Endodermal cell (in vitro differentiated cells): Measurements from ENCODE around the gene SLX4IP. TPM values are rescaled to one million over a fixed set of nuclear protein-coding genes. Genes with fewer than 3 reads are reported as not detected.
"Not testable (repeated sequence)": the region's sequence is repeated elsewhere in the genome, so short reads cannot be mapped to it uniquely, and the experiment has no call there.

Experiments used
- DNase-seq: peaks from one replicate; pipeline ENCODE4 v3.0.0-alpha.2; 2017
- H3K27ac ChIP-seq: 2 replicates; pipeline ENCODE4 v1.5.1; 2013; ENCODE audit warnings: mild to moderate bottlenecking, low read depth, low read length, moderate library complexity
- H3K27me3 ChIP-seq: 2 replicates; pipeline ENCODE4 v1.6.1; 2013; ENCODE audit warnings: mild to moderate bottlenecking, low read length, moderate library complexity; ENCODE audit not compliant: insufficient read depth, control insufficient read depth, poor library complexity, severe bottlenecking
- H3K36me3 ChIP-seq: 2 replicates; pipeline ENCODE4 v1.7.0; 2013; ENCODE audit warnings: mild to moderate bottlenecking, low read length, moderate library complexity; ENCODE audit not compliant: control insufficient read depth, insufficient read depth
- H3K4me1 ChIP-seq: one replicate; pipeline ENCODE4 v1.7.0; 2013; ENCODE audit warnings: low read length; ENCODE audit not compliant: control insufficient read depth, insufficient read depth
- H3K4me3 ChIP-seq: 2 replicates; pipeline ENCODE4 v1.5.1; 2013; ENCODE audit warnings: mild to moderate bottlenecking, low read length, moderate library complexity
- H3K9ac ChIP-seq: 2 replicates; pipeline ENCODE4 v1.6.1; 2013; ENCODE audit warnings: mild to moderate bottlenecking, low read length, moderate library complexity; ENCODE audit not compliant: poor library complexity, severe bottlenecking; ENCODE audit errors: extremely low read depth
- H3K9me3 ChIP-seq: 2 replicates; pipeline ENCODE4 v1.6.1; 2013; ENCODE audit warnings: mild to moderate bottlenecking, low read length, moderate library complexity; ENCODE audit not compliant: control insufficient read depth
- H3K27ac Mint-ChIP-seq: 2 replicates; pipeline ENCODE4 v1.8.0; 2020; ENCODE audit warnings: mixed read lengths
- H3K27me3 Mint-ChIP-seq: 2 replicates; pipeline ENCODE4 v1.8.0; 2021; ENCODE audit warnings: mild to moderate bottlenecking, mixed read lengths; ENCODE audit not compliant: insufficient read depth
- H3K36me3 Mint-ChIP-seq: 2 replicates; pipeline ENCODE4 v1.8.0; 2020; ENCODE audit warnings: low read depth, mixed read lengths
- H3K4me1 Mint-ChIP-seq: 2 replicates; pipeline ENCODE4 v1.8.0; 2020; ENCODE audit warnings: mixed read lengths
- H3K4me3 Mint-ChIP-seq: 2 replicates; pipeline ENCODE4 v1.8.0; 2020; ENCODE audit warnings: mild to moderate bottlenecking, moderate library complexity, mixed read lengths
- H3K9me3 Mint-ChIP-seq: 2 replicates; pipeline ENCODE4 v1.8.0; 2020; ENCODE audit warnings: mild to moderate bottlenecking, mixed read lengths
- CTCF ChIP-seq: fragments of 200-600 bp; sonication (generic); conservative IDR thresholded peaks from 2 replicates; pipeline ENCODE4 v1.5.0; 2021; ENCODE audit warnings: antibody characterized with exemption, mild to moderate bottlenecking
- WGBS, 2 experiments: methylation state at CpG; one replicate each; pipeline versions ENCODE4 v1.1.5 to v1.1.7; 2013; ENCODE audit warnings: missing lambda C conversion rate in 2 of 2, mixed read lengths in 1 of 2; ENCODE audit not compliant: insufficient coverage in 1 of 2, insufficient read length in 1 of 2; 5-methylcytosine and 5-hydroxymethylcytosine counted together
- total RNA-seq, 2 donors: library from RNA; stranded (reverse); fragmentation: NEBNext Ultra II Directional in 1 of 2; extraction: Animal tissue kit (Norgen Biotek cat#: 25700) in 1 of 2; gene quantifications; 2 replicates in 1 of 2; 3 replicates in 1 of 2; pipeline ENCODE4 v1.2.1, GENCODE V29; 2021

Gene SLX4IP
- total RNA-seq, 2 donors from 2014 or later: 9.2 to 9.5 TPM

- no peaks in the 10 kb centered on the region for H3K9me3 Mint-ChIP-seq
- no peaks in the 10 kb centered on the region for H3K9me3 ChIP-seq
- H3K4me1 ChIP-seq: no peaks in the 10 kb centered on the region
- H3K4me3 Mint-ChIP-seq: no peak overlapping the region
- no peak for TF ChIP-seq CTCF
- H3K4me3 ChIP-seq: no peak overlapping the region
- H3K27ac ChIP-seq: no peak overlapping the region
- no peaks in the 10 kb centered on the region for H3K27me3 ChIP-seq
- H3K27me3 Mint-ChIP-seq: no peaks in the 10 kb centered on the region
- no peaks in the 10 kb centered on the region for H3K4me1 Mint-ChIP-seq
- H3K9ac ChIP-seq: no peak overlapping the region
- no peak for DNase-seq
- no peaks in the 10 kb centered on the region for H3K36me3 Mint-ChIP-seq
- H3K36me3 ChIP-seq: no peaks in the 10 kb centered on the region
- no peak overlapping the region for H3K27ac Mint-ChIP-seq
Measured at GRCh38 chr20:10584371-10584770, 149.3 kb downstream of the SLX4IP start.

- Mint-ChIP-seq H3K36me3 (no peaks in the 10 kb centered on the region), H3K4me3 (no peak overlapping the region), H3K9me3 (no peaks in the 10 kb centered on the region), H3K4me1 (no peaks in the 10 kb centered on the region), H3K27me3 (no peaks in the 10 kb centered on the region), H3K27ac (no peak overlapping the region)
- Histone ChIP-seq H3K36me3 (no peaks in the 10 kb centered on the region), H3K9ac (no peak overlapping the region), H3K4me3 (no peak overlapping the region), H3K9me3 (no peaks in the 10 kb centered on the region), H3K27me3 (no peaks in the 10 kb centered on the region), H3K4me1 (no peaks in the 10 kb centered on the region), H3K27ac (no peak overlapping the region)
- no peak for DNase-seq
- TF ChIP-seq CTCF: no peak
- 91 to 92% methylated on average over 3 of the region's 3 CpGs for WGBS, 2 experiments
Measured at GRCh38 chr20:10585308-10585707, 150.2 kb downstream of the SLX4IP start.

GRCh38 chr20:10586296-10586695 lies 151.2 kb downstream of the SLX4IP start:
- no peaks in the 10 kb centered on the region for H3K9me3 Mint-ChIP-seq
- Histone ChIP-seq H3K4me1 (no peaks in the 10 kb centered on the region), H3K27me3 (no peaks in the 10 kb centered on the region), H3K4me3 (no peak overlapping the region), H3K9ac (no peak overlapping the region), H3K27ac (no peak overlapping the region), H3K9me3 (no peaks in the 10 kb centered on the region), H3K36me3 (no peaks in the 10 kb centered on the region)
- no peaks in the 10 kb centered on the region for H3K4me1 Mint-ChIP-seq
- 88 to 92% methylated on average over 2 to 4 of the region's 4 CpGs for WGBS, 2 experiments
- no peak overlapping the region for H3K27ac Mint-ChIP-seq
- DNase-seq: no peak
- no peaks in the 10 kb centered on the region for H3K27me3 Mint-ChIP-seq
- no peak overlapping the region for H3K4me3 Mint-ChIP-seq
- no peak for TF ChIP-seq CTCF
- H3K36me3 Mint-ChIP-seq: no peaks in the 10 kb centered on the region

DNA sequence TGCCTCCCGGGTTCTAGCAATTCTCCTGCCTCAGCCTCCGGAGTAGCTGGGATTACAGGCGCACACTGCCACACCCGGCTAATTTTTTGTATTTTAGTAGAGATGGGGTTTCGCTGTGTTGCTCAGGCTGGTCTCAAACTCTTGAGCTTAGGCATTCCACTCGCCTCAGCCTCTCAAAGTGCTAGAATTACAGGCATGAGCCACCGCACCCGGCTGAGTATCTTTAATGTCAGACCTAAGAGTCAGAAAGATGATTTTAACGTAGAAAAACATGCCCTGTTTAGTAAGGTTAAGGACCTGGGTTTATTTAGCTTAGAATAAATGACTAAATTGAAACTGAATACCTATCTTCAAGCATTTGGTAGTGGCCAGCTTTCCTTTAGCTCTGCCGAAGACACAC lies 155.3 kb downstream of the SLX4IP start:
- not testable (repeated sequence) for H3K9me3 Mint-ChIP-seq, H3K4me1 Mint-ChIP-seq, H3K9ac ChIP-seq, DNase-seq, H3K4me3 Mint-ChIP-seq, H3K4me1 ChIP-seq, H3K9me3 ChIP-seq, H3K27ac Mint-ChIP-seq, H3K4me3 ChIP-seq, H3K27ac ChIP-seq, H3K36me3 Mint-ChIP-seq, H3K36me3 ChIP-seq, H3K27me3 Mint-ChIP-seq, H3K27me3 ChIP-seq
- WGBS, 2 experiments: 94 to 100% methylated on average over 6 to 10 of the region's 10 CpGs
